GM12878 (cell line): ENCODE data around the gene PCNP. TPM values are rescaled to one million over a fixed set of nuclear protein-coding genes. Genes with fewer than 3 reads are reported as not detected.

Experiments used
- ATAC-seq: fragments of 200-7000 bp; cut with Tn5 transposase; 3 replicates; pipeline ENCODE4 v1.9.1; 2020; ENCODE audit warnings: mild to moderate bottlenecking, moderate library complexity
- BruUV-seq: library from RNA; stranded (reverse); fragments of 400-500 nt; replicated peaks from 2 replicates; lab custom pipeline; 2021; lab: Mats Ljungman, UMichigan
- CTCF ChIA-PET: fragments of 300-600 bp; sonication (Branson Sonifier 250); formaldehyde crosslinking; extraction: SDS; loops from one replicate; lab custom pipeline; 2021; ENCODE audit warnings: inconsistent platforms; lab: Yijun Ruan, JAX
- POLR2A ChIA-PET: fragments of 350-600 bp; formaldehyde crosslinking; extraction: SDS; loops from one replicate; lab custom pipeline; 2021; ENCODE audit warnings: inconsistent platforms; lab: Charles Lee
- RAD21 ChIA-PET: fragments of 300-600 bp; sonication (Branson Sonifier 250); formaldehyde crosslinking; loops from one replicate; lab custom pipeline; 2023; ENCODE audit warnings: antibody characterized with exemption; ENCODE audit not compliant: unreplicated experiment; lab: Charles Lee
- SMC1A ChIA-PET: fragments of 300-600 bp; sonication (Branson Sonifier 250); formaldehyde crosslinking; loops from one replicate; lab custom pipeline; 2023; ENCODE audit not compliant: unreplicated experiment, uncharacterized antibody; lab: Charles Lee
- DNase-seq: peaks from one replicate; pipeline ENCODE4 v3.0.0-alpha.2; 2011; ENCODE audit warnings: low read depth, low spot score
- FAIRE-seq: peaks from 3 replicates; lab custom pipeline; 2011; peaks lifted over from hg19 to GRCh38; lab: Jason Lieb, UNC
- H2AFZ ChIP-seq: 2 replicates; pipeline ENCODE4 v1.6.0; 2011; ENCODE audit warnings: low read depth, low read length, control low read depth; ENCODE audit not compliant: control insufficient read depth
- H3K27ac ChIP-seq: 2 replicates; pipeline ENCODE4 v1.5.1; 2011; ENCODE audit warnings: control low read depth; ENCODE audit not compliant: control insufficient read depth, insufficient read depth
- H3K27me3 ChIP-seq, 2 experiments: replicated peaks in 1 of 2; 2 replicates each; pipeline versions ENCODE4 v1.6.0 to v1.6.1; 2011; ENCODE audit warnings: low read length in 1 of 2; ENCODE audit not compliant: control insufficient read depth in 2 of 2, insufficient read depth in 2 of 2
- H3K36me3 ChIP-seq, 2 experiments: 2 replicates each; pipeline ENCODE4 v1.5.1; 2011; ENCODE audit warnings: low read length in 1 of 2; ENCODE audit not compliant: control insufficient read depth in 2 of 2, insufficient read depth in 2 of 2
- H3K4me1 ChIP-seq: 2 replicates; pipeline ENCODE4 v1.6.1; 2011; ENCODE audit warnings: mild to moderate bottlenecking, low read length, moderate library complexity, mixed read lengths; ENCODE audit not compliant: control insufficient read depth, insufficient read depth
- H3K4me2 ChIP-seq: 2 replicates; pipeline ENCODE4 v1.6.0; 2011; ENCODE audit warnings: control low read depth; ENCODE audit not compliant: control insufficient read depth, insufficient read depth
- H3K4me3 ChIP-seq: fragments of 200-600 bp; sonication (generic); 2 replicates; pipeline ENCODE4 v1.5.1; 2016
- H3K79me2 ChIP-seq: 2 replicates; pipeline ENCODE4 v1.6.0; 2011; ENCODE audit warnings: low read length; ENCODE audit not compliant: control insufficient read depth, insufficient read depth
- H3K9ac ChIP-seq: 2 replicates; pipeline ENCODE4 v1.8.0; 2011; ENCODE audit warnings: low read length, control low read depth, mixed read lengths; ENCODE audit not compliant: control insufficient read depth, insufficient read depth
- H3K9me3 ChIP-seq: replicated peaks from 3 replicates; pipeline ENCODE4 v1.5.1; 2011; ENCODE audit warnings: mild to moderate bottlenecking, low read length; ENCODE audit not compliant: control insufficient read depth, insufficient read depth
- H4K20me1 ChIP-seq: 2 replicates; pipeline ENCODE4 v1.6.0; 2011; ENCODE audit not compliant: control insufficient read depth, insufficient read depth
- PAX5 ChIP-seq: IDR thresholded peaks from 2 replicates; pipeline ENCODE4 v1.6.1; 2011; ENCODE audit warnings: low read depth, low read length, borderline replicate concordance
- WGBS: methylation state at CpG from one replicate; pipeline ENCODE4 v1.1.6; 2016; ENCODE audit warnings: low lambda C conversion rate; ENCODE audit not compliant: insufficient replicate concordance, insufficient coverage; ENCODE audit errors: missing lambda C conversion rate; 5-methylcytosine and 5-hydroxymethylcytosine counted together
- in situ Hi-C: fragments of 300-500 bp; cut with MboI; formaldehyde crosslinking; loops from 9 replicates; pipeline ENCODE4 v1.14.3; 2018; ENCODE audit warnings: mixed read lengths
- intact Hi-C: fragments of 100-400 bp; cut with micrococcal nuclease; formaldehyde crosslinking; loops from one replicate; pipeline ENCODE4 v1.14.2; 2022; ENCODE audit not compliant: unreplicated experiment
- polyA plus RNA-seq, 11 experiments: library from polyadenylated mRNA; depleted of rRNA in 4 of 11; unstranded in 6 of 11; stranded (reverse) in 5 of 11; fragments of >200 nt; fragmentation: Nextera tagmentation in 4 of 11; fragmentation: Illumina TruSeq in 1 of 11; extraction: Ambion mirVana in 4 of 11; extraction: Trizol in 1 of 11; gene quantifications; 1 replicate in 1 of 11; 2 replicates in 10 of 11; pipeline versions ENCODE4 v1.2.1 to v1.2.3, GENCODE V29; 2011 to 2016; ENCODE audit warnings: inconsistent platforms in 2 of 11, missing spikeins in 2 of 11, low read depth in 1 of 11
- total RNA-seq, 4 experiments: library from RNA; depleted of rRNA in 3 of 4; stranded (reverse); fragments of >200 nt in 3 of 4; fragmentation: Illumina TruSeq in 1 of 4; extraction: Trizol in 1 of 4; gene quantifications; 2 replicates each; pipeline versions ENCODE4 v1.2.1 to v1.2.3, GENCODE V29; 2013 to 2021
- TF ChIP-seq, protein P1 (sequence below): fragments of 450-650 bp; IDR thresholded peaks from 2 replicates; pipeline ENCODE4 v1.6.1; 2018; ENCODE audit warnings: mild to moderate bottlenecking, low read depth, moderate library complexity; ENCODE audit not compliant: partially characterized antibody

The PCNP gene
- total and polyA plus RNA-seq, 10 of the 15 experiments (the other 5 are each of a cell fraction or from before 2014, with no cell fraction given) = 49.8 to 179 (median 109) TPM

DNA sequence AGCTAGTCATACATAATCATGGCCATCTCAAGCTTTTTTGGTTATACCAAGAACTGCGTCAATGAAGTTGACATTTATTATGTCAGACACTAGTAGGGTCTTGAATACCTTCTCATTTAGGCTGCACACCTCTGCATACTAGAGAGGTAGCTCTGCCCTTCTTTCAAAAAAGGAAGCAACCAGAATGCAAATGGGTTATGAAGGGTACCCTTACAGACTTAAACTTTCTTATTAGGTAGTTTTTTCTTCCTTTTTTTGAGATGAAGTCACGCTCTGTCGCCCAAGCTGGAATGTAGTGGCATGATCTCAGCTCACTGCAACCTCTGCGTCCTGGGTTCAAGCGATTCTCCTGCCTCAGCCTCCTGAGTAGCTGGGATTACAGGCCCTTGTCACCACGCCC is 3.3 kb downstream of the PCNP start:
- Histone ChIP-seq H3K79me2 (peaks cover 65% of the 10 kb centered on the region), H3K4me2 (peak overlapping the region; percentile 70), H3K9ac (no peak overlapping the region), H3K9me3 (no peaks in the 10 kb centered on the region), H4K20me1 (no peaks in the 10 kb centered on the region), H3K27ac (no peak overlapping the region), H3K4me3 (0 out of 2 replicates have a peak overlapping the region, but pooled peaks have one; percentile 18), H3K4me1 (peaks cover 7% of the 10 kb centered on the region), H3K36me3 (peaks cover 0 to 5% of the 10 kb centered on the region in 2 experiments; a peak in 3 of 4 replicates), H3K27me3 (no peaks in the 10 kb centered on the region), H2AFZ (no peak overlapping the region)
- in situ Hi-C loops (no loop called here), intact Hi-C loops (no loop called here)
- ChIA-PET CTCF (interaction anchor here (1.1 to 2.2 kb wide), 5 partner anchors 16 to 648 kb away, joined by 3 to 6 read pairs (median 3); no protein-coding TSS in a partner anchor), POLR2A (interaction anchor here (0.9 kb wide), 1 partner anchor 101 kb away, joined by 3 read pairs; no protein-coding TSS in a partner anchor), RAD21 (interaction anchor here (1.0 to 1.4 kb wide), 3 partner anchors 55 to 107 kb away, joined by 3 to 4 read pairs (median 4); no protein-coding TSS in a partner anchor), SMC1A (interaction anchor here (0.6 to 3.4 kb wide), 4 partner anchors 12 to 247 kb away, joined by 3 to 11 read pairs (median 4); no protein-coding TSS in a partner anchor)
- TSS peak; percentile 10 for BruUV-seq
- DNase-seq = no peak
- no peak for ATAC-seq
- TF ChIP-seq, protein P1, sequence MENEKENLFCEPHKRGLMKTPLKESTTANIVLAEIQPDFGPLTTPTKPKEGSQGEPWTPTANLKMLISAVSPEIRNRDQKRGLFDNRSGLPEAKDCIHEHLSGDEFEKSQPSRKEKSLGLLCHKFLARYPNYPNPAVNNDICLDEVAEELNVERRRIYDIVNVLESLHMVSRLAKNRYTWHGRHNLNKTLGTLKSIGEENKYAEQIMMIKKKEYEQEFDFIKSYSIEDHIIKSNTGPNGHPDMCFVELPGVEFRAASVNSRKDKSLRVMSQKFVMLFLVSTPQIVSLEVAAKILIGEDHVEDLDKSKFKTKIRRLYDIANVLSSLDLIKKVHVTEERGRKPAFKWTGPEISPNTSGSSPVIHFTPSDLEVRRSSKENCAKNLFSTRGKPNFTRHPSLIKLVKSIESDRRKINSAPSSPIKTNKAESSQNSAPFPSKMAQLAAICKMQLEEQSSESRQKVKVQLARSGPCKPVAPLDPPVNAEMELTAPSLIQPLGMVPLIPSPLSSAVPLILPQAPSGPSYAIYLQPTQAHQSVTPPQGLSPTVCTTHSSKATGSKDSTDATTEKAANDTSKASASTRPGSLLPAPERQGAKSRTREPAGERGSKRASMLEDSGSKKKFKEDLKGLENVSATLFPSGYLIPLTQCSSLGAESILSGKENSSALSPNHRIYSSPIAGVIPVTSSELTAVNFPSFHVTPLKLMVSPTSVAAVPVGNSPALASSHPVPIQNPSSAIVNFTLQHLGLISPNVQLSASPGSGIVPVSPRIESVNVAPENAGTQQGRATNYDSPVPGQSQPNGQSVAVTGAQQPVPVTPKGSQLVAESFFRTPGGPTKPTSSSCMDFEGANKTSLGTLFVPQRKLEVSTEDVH = no peak
- TF ChIP-seq PAX5 = 0 out of 2 replicates have a peak, but pooled peaks have one; percentile 38
- no peak for FAIRE-seq
- WGBS = 25% methylated on average over 6 of the region's 6 CpGs
